ENCODE data around the gene ZNF366. TPM values are rescaled to one million over a fixed set of nuclear protein-coding genes. Genes with fewer than 3 reads are reported as not detected.

The ZNF366 gene
- total RNA-seq, 1 experiment from 2014 or later, result not detected

- ChIA-PET RAD21 (ENCODE audit: low non-redundant PET in 1 of 2, low total read pairs in 2 of 2, uncharacterized antibody in 2 of 2, unreplicated experiment in 2 of 2) (no interaction called here), CTCF (no interaction called here), POLR2A (no interaction called here)
- Histone ChIP-seq H3K9me2 (ENCODE audit: insufficient read depth) (no peaks in the 10 kb centered on the region), H3K27ac (ENCODE audit: low read depth, low read length) (no peak overlapping the region), H4K20me1 (ENCODE audit: insufficient read depth) (no peaks in the 10 kb centered on the region), H2AFZ (ENCODE audit: low read depth, low read length, poor library complexity, severe bottlenecking) (no peak overlapping the region), H3K4me3 (replicated peaks in 1 of 2; ENCODE audit: low read depth in 1 of 2, low read length in 2 of 2) (no peak overlapping the region), H3K36me3 (ENCODE audit: control insufficient read depth in 1 of 2, insufficient read depth in 2 of 2, low read length in 2 of 2) (no peaks in the 10 kb centered on the region), H3K4me2 (ENCODE audit: low read length) (no peak overlapping the region), H3K79me2 (ENCODE audit: insufficient read depth, low read length) (no peaks in the 10 kb centered on the region), H3K4me1 (ENCODE audit: control insufficient read depth in 1 of 2, insufficient read depth in 2 of 2, low read length in 2 of 2) (no peaks in the 10 kb centered on the region), H3K27me3 (ENCODE audit: insufficient read depth, low read length) (0 out of 2 replicates have a peak, but pooled peaks cover 6% of the 10 kb centered on the region), H3K9ac (ENCODE audit: low read length) (no peak overlapping the region), H3K9me3 (ENCODE audit: control insufficient read depth in 1 of 2, insufficient read depth in 1 of 2, low read depth in 1 of 2, low read length in 2 of 2) (no peaks in the 10 kb centered on the region)
- ATAC-seq (no peak), DNase-seq (ENCODE audit: low read depth, low spot score) (no peak)
- TF ChIP-seq POLR2A (IDR thresholded peaks at IDR 0.05; ENCODE audit: borderline replicate concordance, extremely low read depth, insufficient read depth, insufficient read length) (no peak), ZNF274 (IDR thresholded peaks at IDR 0.05; ENCODE audit: low read depth, low read length) (no peak), CEBPB (IDR thresholded peaks at IDR 0.05; ENCODE audit: low read depth) (no peak), FOSL1 (IDR thresholded peaks at IDR 0.05; ENCODE audit: low read depth) (no peak), CTCF (IDR thresholded peaks at IDR 0.05 in 2 of 3, conservative IDR thresholded peaks at IDR 0.05 in 1 of 3; ENCODE audit: borderline replicate concordance in 1 of 3, insufficient read depth in 1 of 3, low read depth in 2 of 3, low read length in 2 of 3) (no peak), ELF1 (IDR thresholded peaks at IDR 0.05; ENCODE audit: borderline replicate concordance, low read depth) (no peak), RAD21 (IDR thresholded peaks at IDR 0.05; ENCODE audit: low read depth) (no peak), SIN3A (IDR thresholded peaks at IDR 0.05; ENCODE audit: low read depth) (no peak), EZH2 (IDR thresholded peaks at IDR 0.05) (no peak), ATF3 (IDR thresholded peaks at IDR 0.05) (no peak), EGR1 (IDR thresholded peaks at IDR 0.05; ENCODE audit: low read depth) (no peak), JUND (IDR thresholded peaks at IDR 0.05) (no peak), MAX (IDR thresholded peaks at IDR 0.05) (no peak)
- TF ChIP-seq, protein P1, sequence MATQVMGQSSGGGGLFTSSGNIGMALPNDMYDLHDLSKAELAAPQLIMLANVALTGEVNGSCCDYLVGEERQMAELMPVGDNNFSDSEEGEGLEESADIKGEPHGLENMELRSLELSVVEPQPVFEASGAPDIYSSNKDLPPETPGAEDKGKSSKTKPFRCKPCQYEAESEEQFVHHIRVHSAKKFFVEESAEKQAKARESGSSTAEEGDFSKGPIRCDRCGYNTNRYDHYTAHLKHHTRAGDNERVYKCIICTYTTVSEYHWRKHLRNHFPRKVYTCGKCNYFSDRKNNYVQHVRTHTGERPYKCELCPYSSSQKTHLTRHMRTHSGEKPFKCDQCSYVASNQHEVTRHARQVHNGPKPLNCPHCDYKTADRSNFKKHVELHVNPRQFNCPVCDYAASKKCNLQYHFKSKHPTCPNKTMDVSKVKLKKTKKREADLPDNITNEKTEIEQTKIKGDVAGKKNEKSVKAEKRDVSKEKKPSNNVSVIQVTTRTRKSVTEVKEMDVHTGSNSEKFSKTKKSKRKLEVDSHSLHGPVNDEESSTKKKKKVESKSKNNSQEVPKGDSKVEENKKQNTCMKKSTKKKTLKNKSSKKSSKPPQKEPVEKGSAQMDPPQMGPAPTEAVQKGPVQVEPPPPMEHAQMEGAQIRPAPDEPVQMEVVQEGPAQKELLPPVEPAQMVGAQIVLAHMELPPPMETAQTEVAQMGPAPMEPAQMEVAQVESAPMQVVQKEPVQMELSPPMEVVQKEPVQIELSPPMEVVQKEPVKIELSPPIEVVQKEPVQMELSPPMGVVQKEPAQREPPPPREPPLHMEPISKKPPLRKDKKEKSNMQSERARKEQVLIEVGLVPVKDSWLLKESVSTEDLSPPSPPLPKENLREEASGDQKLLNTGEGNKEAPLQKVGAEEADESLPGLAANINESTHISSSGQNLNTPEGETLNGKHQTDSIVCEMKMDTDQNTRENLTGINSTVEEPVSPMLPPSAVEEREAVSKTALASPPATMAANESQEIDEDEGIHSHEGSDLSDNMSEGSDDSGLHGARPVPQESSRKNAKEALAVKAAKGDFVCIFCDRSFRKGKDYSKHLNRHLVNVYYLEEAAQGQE (IDR thresholded peaks at IDR 0.05; ENCODE audit: low read depth), result no peak
- intact Hi-C loops (cut with micrococcal nuclease), result no loop called here
- no TSS peak for BruUV-seq (replicated peaks)
Observed at GRCh38 chr5:72408603-72409002, 98.6 kb downstream of the ZNF366 start.
